HTR-8/SVneo (cell line): ENCODE results near the gene FRG1.
A peak's percentile ranks its signal among the peaks of the same experiment; 100 is the strongest.
"Not testable (repeated sequence)": the region's sequence is repeated elsewhere in the genome, so short reads cannot be mapped to it uniquely, and the experiment has no call there.

ENCODE experiments used
- DNase-seq: peaks from one replicate; pipeline ENCODE4 v3.0.0; 2011; ENCODE audit warnings: low spot score, mixed read lengths; ENCODE audit not compliant: insufficient read length
- FAIRE-seq: peaks from 2 replicates; lab custom pipeline; 2011; peaks lifted over from hg19 to GRCh38; lab: Jason Lieb, UNC

The FRG1 gene

GRCh38 chr4:189940178-189941004 lies at the start of gene FRG1:
Gene FRG1 (plus strand): TSS chr4:189940872. CDS start chr4:189941010, 138 bp downstream.
- FAIRE-seq: no peak
- DNase-seq: peak; percentile 82

GRCh38 chr4:189897667-189898066 lies 43.0 kb upstream of the FRG1 start:
- FAIRE-seq (no peak), DNase-seq (no peak)

- not testable (repeated sequence) for DNase-seq, FAIRE-seq
Observed at GRCh38 chr4:189899481-189900015, 41.1 kb upstream of the FRG1 start.

GRCh38 chr4:189904420-189905027 lies 36.1 kb upstream of the FRG1 start:
- DNase-seq: peak; percentile 14

GRCh38 chr4:189912170-189912569 lies 28.5 kb upstream of the FRG1 start:
- no peak for DNase-seq
- no peak for FAIRE-seq

More at GRCh38 chr4:189904420-189905027, 36.1 kb upstream of the FRG1 start:
- FAIRE-seq: not testable (repeated sequence)

- no peak for DNase-seq
- no peak for FAIRE-seq
Observed at GRCh38 chr4:189917161-189917891, 23.3 kb upstream of the FRG1 start.

GRCh38 chr4:189921058-189921457 lies 19.6 kb upstream of the FRG1 start:
- DNase-seq: no peak
- no peak for FAIRE-seq

- not testable (repeated sequence) for FAIRE-seq, DNase-seq
Observed at GRCh38 chr4:189926742-189927141, 13.9 kb upstream of the FRG1 start.

GRCh38 chr4:189941005-189941450 lies 356 bp downstream of the FRG1 start:
- no peak for FAIRE-seq
- no peak for DNase-seq

GRCh38 chr4:189942412-189942811 lies 1.7 kb downstream of the FRG1 start:
- not testable (repeated sequence) for DNase-seq, FAIRE-seq

- FAIRE-seq, DNase-seq: not testable (repeated sequence)
Observed at GRCh38 chr4:189944077-189944476, 3.4 kb downstream of the FRG1 start.

- not testable (repeated sequence) for FAIRE-seq, DNase-seq
Observed at GRCh38 chr4:189946906-189947305, 6.2 kb downstream of the FRG1 start.

- not testable (repeated sequence) for FAIRE-seq, DNase-seq
Observed at GRCh38 chr4:189948486-189948885, 7.8 kb downstream of the FRG1 start.

- not testable (repeated sequence) for DNase-seq, FAIRE-seq
Observed at GRCh38 chr4:189969291-189969690, 28.6 kb downstream of the FRG1 start.

GRCh38 chr4:189973646-189974045 lies 33.0 kb downstream of the FRG1 start:
- DNase-seq (no peak), FAIRE-seq (no peak)

- FAIRE-seq (no peak), DNase-seq (peak; percentile 37)
Observed at GRCh38 chr4:189974056-189974455, 33.4 kb downstream of the FRG1 start.

GRCh38 chr4:189979196-189980047 lies 38.8 kb downstream of the FRG1 start:
- FAIRE-seq (no peak), DNase-seq (no peak)

GRCh38 chr4:189980292-189980691 lies 39.6 kb downstream of the FRG1 start:
- not testable (repeated sequence) for DNase-seq, FAIRE-seq

GRCh38 chr4:189981970-189982369 lies 41.3 kb downstream of the FRG1 start:
- DNase-seq (no peak), FAIRE-seq (no peak)
